HG02759 (cell line): ENCODE measurements around the gene SLC38A1.
"Not testable (repeated sequence)": the region's sequence is repeated elsewhere in the genome, so short reads cannot be mapped to it uniquely, and the experiment has no call there.

Experiments used
- ATAC-seq: cut with Tn5 transposase; IDR thresholded peaks from one replicate; pipeline ENCODE4 v1.9.1; 2021; ENCODE audit warnings: mild to moderate bottlenecking, moderate library complexity; ENCODE audit not compliant: unreplicated experiment

Gene SLC38A1

GRCh38 chr12:46177025-46177424 lies 91.8 kb downstream of the SLC38A1 start:
- peak; percentile 22 for ATAC-seq

- peak; percentile 24 for ATAC-seq
Measured at GRCh38 chr12:46174919-46175318, 93.9 kb downstream of the SLC38A1 start.

GRCh38 chr12:46174061-46174662 lies 94.7 kb downstream of the SLC38A1 start:
- ATAC-seq = peak; percentile 54

GRCh38 chr12:46168426-46168825 lies 100.4 kb downstream of the SLC38A1 start:
- ATAC-seq = no peak

GRCh38 chr12:46167412-46167811 lies 101.4 kb downstream of the SLC38A1 start:
- ATAC-seq = no peak

GRCh38 chr12:46165191-46165590 lies 103.7 kb downstream of the SLC38A1 start:
- no peak for ATAC-seq

GRCh38 chr12:46164186-46164761 lies 104.6 kb downstream of the SLC38A1 start:
- ATAC-seq = no peak

GRCh38 chr12:46162549-46163076 lies 106.2 kb downstream of the SLC38A1 start:
- not testable (repeated sequence) for ATAC-seq

- ATAC-seq = no peak
Measured at GRCh38 chr12:46160981-46161690, 107.7 kb downstream of the SLC38A1 start.

- ATAC-seq = no peak
Measured at GRCh38 chr12:46160101-46160980, 108.5 kb downstream of the SLC38A1 start.

- no peak for ATAC-seq
Measured at GRCh38 chr12:46159309-46159901, 109.4 kb downstream of the SLC38A1 start.

GRCh38 chr12:46158501-46158900 lies 110.3 kb downstream of the SLC38A1 start:
- ATAC-seq = no peak

- no peak for ATAC-seq
Measured at GRCh38 chr12:46154221-46154985, 114.4 kb downstream of the SLC38A1 start.

GRCh38 chr12:46153268-46153872 lies 115.5 kb downstream of the SLC38A1 start:
- ATAC-seq = no peak

GRCh38 chr12:46152456-46152855 lies 116.4 kb downstream of the SLC38A1 start:
- ATAC-seq = no peak

GRCh38 chr12:46150735-46151134 lies 118.1 kb downstream of the SLC38A1 start:
- ATAC-seq = no peak

- no peak for ATAC-seq
Measured at GRCh38 chr12:46149905-46150304, 118.9 kb downstream of the SLC38A1 start.

GRCh38 chr12:46149079-46149464 lies 119.8 kb downstream of the SLC38A1 start:
- ATAC-seq = no peak

- no peak for ATAC-seq
Measured at GRCh38 chr12:46148327-46149078, 120.3 kb downstream of the SLC38A1 start.
